Measurements from ENCODE around the gene FBXL5.
A peak's percentile ranks its signal among the peaks of the same experiment; 100 is the strongest.

Gene FBXL5

GRCh38 chr4:15657366-15657765 is 2.2 kb upstream of the FBXL5 start:
- Histone ChIP-seq H4K20me1 (ENCODE audit: low read depth, low read length) (no peaks in the 10 kb centered on the region), H3K4me2 (ENCODE audit: low read depth, low read length, poor library complexity, severe bottlenecking) (no peak overlapping the region), H3K9ac (ENCODE audit: low read length) (no peak overlapping the region), H3K9me2 (replicated peaks; ENCODE audit: insufficient read depth, low read length) (no peaks in the 10 kb centered on the region), H3K27ac (ENCODE audit: low read depth, low read length) (no peak overlapping the region), H3F3A (ENCODE audit: insufficient read depth) (peaks cover 24% of the 10 kb centered on the region), H3K27me3 (ENCODE audit: low read length) (no peaks in the 10 kb centered on the region), H2AFZ (ENCODE audit: low read depth, low read length, severe bottlenecking) (no peak overlapping the region), H3K36me3 (ENCODE audit: low read length) (no peaks in the 10 kb centered on the region), H3K79me2 (ENCODE audit: insufficient read depth, low read length) (peaks cover 18% of the 10 kb centered on the region; the same call in 1 of the 2 replicates), H3K9me3 (ENCODE audit: insufficient read depth, low read length) (no peaks in the 10 kb centered on the region), H3K4me3 (ENCODE audit: insufficient read depth, low read length, poor library complexity, severe bottlenecking) (no peak overlapping the region)
- TF ChIP-seq, protein P1, sequence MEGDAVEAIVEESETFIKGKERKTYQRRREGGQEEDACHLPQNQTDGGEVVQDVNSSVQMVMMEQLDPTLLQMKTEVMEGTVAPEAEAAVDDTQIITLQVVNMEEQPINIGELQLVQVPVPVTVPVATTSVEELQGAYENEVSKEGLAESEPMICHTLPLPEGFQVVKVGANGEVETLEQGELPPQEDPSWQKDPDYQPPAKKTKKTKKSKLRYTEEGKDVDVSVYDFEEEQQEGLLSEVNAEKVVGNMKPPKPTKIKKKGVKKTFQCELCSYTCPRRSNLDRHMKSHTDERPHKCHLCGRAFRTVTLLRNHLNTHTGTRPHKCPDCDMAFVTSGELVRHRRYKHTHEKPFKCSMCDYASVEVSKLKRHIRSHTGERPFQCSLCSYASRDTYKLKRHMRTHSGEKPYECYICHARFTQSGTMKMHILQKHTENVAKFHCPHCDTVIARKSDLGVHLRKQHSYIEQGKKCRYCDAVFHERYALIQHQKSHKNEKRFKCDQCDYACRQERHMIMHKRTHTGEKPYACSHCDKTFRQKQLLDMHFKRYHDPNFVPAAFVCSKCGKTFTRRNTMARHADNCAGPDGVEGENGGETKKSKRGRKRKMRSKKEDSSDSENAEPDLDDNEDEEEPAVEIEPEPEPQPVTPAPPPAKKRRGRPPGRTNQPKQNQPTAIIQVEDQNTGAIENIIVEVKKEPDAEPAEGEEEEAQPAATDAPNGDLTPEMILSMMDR (IDR thresholded peaks at IDR 0.05; ENCODE audit: insufficient read depth, low read length, poor library complexity, severe bottlenecking) = no peak
- TF ChIP-seq EZH2phosphoT487 (conservative IDR thresholded peaks at IDR 0.05; ENCODE audit: low read length) = no peak

GRCh38 chr4:15656038-15656470 is 897 bp upstream of the FBXL5 start:
- Histone ChIP-seq H3K9ac (ENCODE audit: low read length) (peak overlapping the region; percentile 74), H2AFZ (ENCODE audit: low read depth, low read length, severe bottlenecking) (peak overlapping the region; percentile 99), H3F3A (ENCODE audit: insufficient read depth) (peaks cover 24% of the 10 kb centered on the region), H3K9me3 (ENCODE audit: insufficient read depth, low read length) (no peaks in the 10 kb centered on the region), H4K20me1 (ENCODE audit: low read depth, low read length) (peaks cover under 1% of the 10 kb centered on the region; the same call in 1 of the 2 replicates), H3K4me3 (ENCODE audit: insufficient read depth, low read length, poor library complexity, severe bottlenecking) (peak overlapping the region; percentile 70), H3K9me2 (replicated peaks; ENCODE audit: insufficient read depth, low read length) (no peaks in the 10 kb centered on the region), H3K27me3 (ENCODE audit: low read length) (no peaks in the 10 kb centered on the region), H3K4me2 (ENCODE audit: low read depth, low read length, poor library complexity, severe bottlenecking) (peak overlapping the region; percentile 92), H3K36me3 (ENCODE audit: low read length) (no peaks in the 10 kb centered on the region), H3K79me2 (ENCODE audit: insufficient read depth, low read length) (peaks cover 26% of the 10 kb centered on the region), H3K27ac (ENCODE audit: low read depth, low read length) (no peak overlapping the region)
- no peak for TF ChIP-seq EZH2phosphoT487 (conservative IDR thresholded peaks at IDR 0.05; ENCODE audit: low read length)
- TF ChIP-seq, protein P1 (IDR thresholded peaks at IDR 0.05; ENCODE audit: insufficient read depth, low read length, poor library complexity, severe bottlenecking) = no peak

DNA sequence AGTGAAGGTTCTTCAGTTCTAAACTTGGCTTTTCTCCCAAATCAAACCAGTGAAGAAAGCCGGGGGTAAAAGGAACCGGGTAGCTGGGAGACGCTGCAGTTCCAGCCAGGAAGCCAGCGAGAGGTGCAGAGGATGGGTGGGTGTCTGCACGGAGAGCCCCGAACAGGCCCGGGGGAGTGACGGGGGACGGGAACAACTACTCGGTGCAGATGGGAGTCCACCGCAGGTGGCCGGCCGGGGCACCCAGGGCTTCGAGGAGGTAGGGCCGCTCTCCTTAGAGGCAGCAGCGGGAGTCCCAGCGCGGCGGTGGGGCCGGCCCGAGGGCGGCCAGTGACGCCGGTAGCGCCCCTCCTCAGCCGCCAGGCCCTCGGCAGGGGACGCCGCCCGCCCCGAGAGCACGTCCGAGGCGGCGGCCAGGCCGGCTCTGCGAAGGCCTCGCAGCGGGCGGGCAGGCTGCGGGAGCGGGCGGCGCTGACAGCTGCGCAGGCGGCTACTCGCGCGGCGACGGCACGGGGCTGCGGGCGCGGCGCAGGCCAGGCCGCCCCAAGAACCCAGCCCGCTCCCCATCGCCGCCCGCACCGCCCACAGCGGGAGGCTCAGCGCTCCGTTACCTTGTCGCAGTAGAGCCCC is 449 bp downstream of the FBXL5 start:
- Histone ChIP-seq H3K4me2 (ENCODE audit: low read depth, low read length, poor library complexity, severe bottlenecking) (peak overlapping the region; percentile 70), H3K36me3 (ENCODE audit: low read length) (no peaks in the 10 kb centered on the region), H2AFZ (ENCODE audit: low read depth, low read length, severe bottlenecking) (peak overlapping the region; percentile 15), H3K9me2 (replicated peaks; ENCODE audit: insufficient read depth, low read length) (no peaks in the 10 kb centered on the region), H3K79me2 (ENCODE audit: insufficient read depth, low read length) (peaks cover 35% of the 10 kb centered on the region), H3K27ac (ENCODE audit: low read depth, low read length) (peak overlapping the region; percentile 68), H3K4me3 (ENCODE audit: insufficient read depth, low read length, poor library complexity, severe bottlenecking) (peak overlapping the region; percentile 70), H3K27me3 (ENCODE audit: low read length) (no peaks in the 10 kb centered on the region), H3F3A (ENCODE audit: insufficient read depth) (peaks cover 24% of the 10 kb centered on the region), H4K20me1 (ENCODE audit: low read depth, low read length) (peaks cover 3% of the 10 kb centered on the region; the same call in 1 of the 2 replicates), H3K9ac (ENCODE audit: low read length) (peak overlapping the region; percentile 74), H3K9me3 (ENCODE audit: insufficient read depth, low read length) (no peaks in the 10 kb centered on the region)
- TF ChIP-seq, protein P1 (IDR thresholded peaks at IDR 0.05; ENCODE audit: insufficient read depth, low read length, poor library complexity, severe bottlenecking) = no peak
- TF ChIP-seq EZH2phosphoT487 (conservative IDR thresholded peaks at IDR 0.05; ENCODE audit: low read length) = no peak
